SU-DHL-6 (cell line): ENCODE results near the gene TEX264.

Source experiments
- H2AFZ ChIP-seq: fragments of 200-600 bp; sonication (generic); 2 replicates; pipeline ENCODE4 v1.6.1; 2014; ENCODE audit warnings: low read depth, mild to moderate bottlenecking, moderate library complexity, mixed read lengths, antibody characterized with exemption, low read length; ENCODE audit not compliant: severe bottlenecking
- H3F3A ChIP-seq: fragments of 200-600 bp; shearing (Covaris generic); 2 replicates; pipeline ENCODE4 v1.6.0; 2016; ENCODE audit warnings: antibody characterized with exemption, mild to moderate bottlenecking; ENCODE audit not compliant: insufficient read depth
- H3K27ac ChIP-seq: fragments of 200-600 bp; sonication (generic); 2 replicates; pipeline ENCODE4 v1.5.1; 2016; ENCODE audit warnings: low read depth, mild to moderate bottlenecking, low read length, moderate library complexity, mixed read lengths
- H3K27me3 ChIP-seq: fragments of 200-600 bp; sonication (generic), shearing (Covaris generic); 2 replicates; pipeline ENCODE4 v1.6.0; 2014; ENCODE audit warnings: mild to moderate bottlenecking, low read length
- H3K36me3 ChIP-seq: fragments of 200-600 bp; sonication (generic); 2 replicates; pipeline ENCODE4 v1.6.1; 2014; ENCODE audit warnings: mild to moderate bottlenecking, low read length, mixed read lengths
- H3K4me2 ChIP-seq: fragments of 300-600, 200-600 bp; shearing (Covaris generic), sonication (generic); 2 replicates; pipeline ENCODE4 v1.6.0; 2014; ENCODE audit warnings: low read length, low read depth, mild to moderate bottlenecking; ENCODE audit not compliant: poor library complexity, severe bottlenecking
- H3K4me3 ChIP-seq: fragments of 200-600 bp; sonication (generic); 2 replicates; pipeline ENCODE4 v1.5.1; 2014; ENCODE audit warnings: antibody characterized with exemption, low read length, mild to moderate bottlenecking, mixed read lengths; ENCODE audit not compliant: insufficient read depth, poor library complexity, severe bottlenecking
- H3K79me2 ChIP-seq: fragments of 200-600 bp; sonication (generic); 2 replicates; pipeline ENCODE4 v1.6.1; 2014; ENCODE audit warnings: mild to moderate bottlenecking, low read length, moderate library complexity; ENCODE audit not compliant: insufficient read depth
- H3K9ac ChIP-seq: fragments of 200-600 bp; sonication (generic); 2 replicates; pipeline ENCODE4 v1.7.0; 2014; ENCODE audit warnings: mild to moderate bottlenecking, low read length
- H3K9me2 ChIP-seq: fragments of 200-600 bp; sonication (generic); replicated peaks from 2 replicates; pipeline ENCODE4 v1.6.1; 2014; ENCODE audit warnings: low read length; ENCODE audit not compliant: insufficient read depth
- H3K9me3 ChIP-seq: fragments of 200-600 bp; sonication (generic); 2 replicates; pipeline ENCODE4 v1.6.1; 2014; ENCODE audit warnings: low read length, mixed read lengths; ENCODE audit not compliant: insufficient read depth
- H4K20me1 ChIP-seq: fragments of 200-600 bp; sonication (generic); 2 replicates; pipeline ENCODE4 v1.6.1; 2014; ENCODE audit warnings: low read depth, mild to moderate bottlenecking, antibody characterized with exemption, low read length, moderate library complexity, mixed read lengths
- EZH2phosphoT487 ChIP-seq: fragments of 200-600 bp; sonication (generic), shearing (Covaris generic); conservative IDR thresholded peaks from 2 replicates; pipeline ENCODE4 v1.6.1; 2018; ENCODE audit warnings: mild to moderate bottlenecking, antibody characterized with exemption, low read length, moderate library complexity, mixed read lengths
- TF ChIP-seq, protein P1 (sequence below): fragments of 200-600 bp; sonication (generic); IDR thresholded peaks from one replicate; pipeline ENCODE4 v1.5.1; 2017; ENCODE audit warnings: antibody characterized with exemption, mild to moderate bottlenecking, low read length, moderate library complexity; ENCODE audit not compliant: insufficient read depth, poor library complexity, severe bottlenecking

The TEX264 gene

DNA sequence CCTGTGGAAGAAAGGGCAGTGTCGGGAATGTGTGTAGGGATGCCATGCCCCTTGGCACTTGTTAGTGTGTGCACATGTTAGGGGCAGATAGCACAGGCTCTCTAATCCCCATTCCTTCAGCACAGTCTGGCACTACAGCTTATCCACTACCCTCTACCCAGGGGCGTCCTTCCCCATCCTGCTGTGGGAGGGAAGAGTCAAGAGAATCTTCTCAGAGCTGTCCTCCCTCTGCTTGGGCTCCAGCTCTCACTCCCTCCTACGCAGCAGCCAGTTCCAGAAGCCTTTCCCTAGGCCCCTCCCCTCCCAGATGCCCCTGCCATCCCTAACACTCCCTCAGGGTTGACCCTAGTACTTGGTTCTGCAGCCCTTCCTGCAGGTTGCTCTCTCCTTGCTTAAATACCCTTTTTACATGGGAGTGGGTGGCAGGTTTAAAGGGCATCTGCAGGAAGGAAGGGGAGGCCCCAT is 35.0 kb downstream of the TEX264 start:
- Histone ChIP-seq H3K36me3 (no peaks in the 10 kb centered on the region), H4K20me1 (no peaks in the 10 kb centered on the region), H3K27me3 (no peaks in the 10 kb centered on the region), H3K4me2 (no peak overlapping the region), H3F3A (no peaks in the 10 kb centered on the region), H3K4me3 (no peak overlapping the region), H3K9me2 (no peaks in the 10 kb centered on the region), H3K9ac (no peak overlapping the region), H3K27ac (no peak overlapping the region), H3K9me3 (no peaks in the 10 kb centered on the region), H3K79me2 (no peaks in the 10 kb centered on the region), H2AFZ (no peak overlapping the region)
- TF ChIP-seq, protein P1, sequence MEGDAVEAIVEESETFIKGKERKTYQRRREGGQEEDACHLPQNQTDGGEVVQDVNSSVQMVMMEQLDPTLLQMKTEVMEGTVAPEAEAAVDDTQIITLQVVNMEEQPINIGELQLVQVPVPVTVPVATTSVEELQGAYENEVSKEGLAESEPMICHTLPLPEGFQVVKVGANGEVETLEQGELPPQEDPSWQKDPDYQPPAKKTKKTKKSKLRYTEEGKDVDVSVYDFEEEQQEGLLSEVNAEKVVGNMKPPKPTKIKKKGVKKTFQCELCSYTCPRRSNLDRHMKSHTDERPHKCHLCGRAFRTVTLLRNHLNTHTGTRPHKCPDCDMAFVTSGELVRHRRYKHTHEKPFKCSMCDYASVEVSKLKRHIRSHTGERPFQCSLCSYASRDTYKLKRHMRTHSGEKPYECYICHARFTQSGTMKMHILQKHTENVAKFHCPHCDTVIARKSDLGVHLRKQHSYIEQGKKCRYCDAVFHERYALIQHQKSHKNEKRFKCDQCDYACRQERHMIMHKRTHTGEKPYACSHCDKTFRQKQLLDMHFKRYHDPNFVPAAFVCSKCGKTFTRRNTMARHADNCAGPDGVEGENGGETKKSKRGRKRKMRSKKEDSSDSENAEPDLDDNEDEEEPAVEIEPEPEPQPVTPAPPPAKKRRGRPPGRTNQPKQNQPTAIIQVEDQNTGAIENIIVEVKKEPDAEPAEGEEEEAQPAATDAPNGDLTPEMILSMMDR, result no peak
- no peak for TF ChIP-seq EZH2phosphoT487

- H3F3A ChIP-seq, result no peaks in the 10 kb centered on the region
- no peaks in the 10 kb centered on the region for H3K36me3 ChIP-seq
- H3K27me3 ChIP-seq, result no peaks in the 10 kb centered on the region
- H3K9me2 ChIP-seq, result no peaks in the 10 kb centered on the region
- H3K9me3 ChIP-seq, result no peaks in the 10 kb centered on the region
- H3K79me2 ChIP-seq, result no peaks in the 10 kb centered on the region
- H3K27ac ChIP-seq, result no peak within 1 kb of the TSS
- no peaks in the 10 kb centered on the region for H4K20me1 ChIP-seq
- H3K9ac ChIP-seq, result no peak within 1 kb of the TSS
- TF ChIP-seq EZH2phosphoT487, result no peak
- TF ChIP-seq, protein P1, result no peak
- no peak within 1 kb of the TSS for H2AFZ ChIP-seq
- H3K4me2 ChIP-seq, result no peak within 1 kb of the TSS
- H3K4me3 ChIP-seq, result no peak within 1 kb of the TSS
Measured at GRCh38 chr3:51706788-51707731, 36.0 kb downstream of the TEX264 start, which contains the start of gene GRM2. Gene GRM2, plus strand, starts transcription at chr3:51707068. Its CDS starts 1,916 bp downstream, at chr3:51708984.

DNA sequence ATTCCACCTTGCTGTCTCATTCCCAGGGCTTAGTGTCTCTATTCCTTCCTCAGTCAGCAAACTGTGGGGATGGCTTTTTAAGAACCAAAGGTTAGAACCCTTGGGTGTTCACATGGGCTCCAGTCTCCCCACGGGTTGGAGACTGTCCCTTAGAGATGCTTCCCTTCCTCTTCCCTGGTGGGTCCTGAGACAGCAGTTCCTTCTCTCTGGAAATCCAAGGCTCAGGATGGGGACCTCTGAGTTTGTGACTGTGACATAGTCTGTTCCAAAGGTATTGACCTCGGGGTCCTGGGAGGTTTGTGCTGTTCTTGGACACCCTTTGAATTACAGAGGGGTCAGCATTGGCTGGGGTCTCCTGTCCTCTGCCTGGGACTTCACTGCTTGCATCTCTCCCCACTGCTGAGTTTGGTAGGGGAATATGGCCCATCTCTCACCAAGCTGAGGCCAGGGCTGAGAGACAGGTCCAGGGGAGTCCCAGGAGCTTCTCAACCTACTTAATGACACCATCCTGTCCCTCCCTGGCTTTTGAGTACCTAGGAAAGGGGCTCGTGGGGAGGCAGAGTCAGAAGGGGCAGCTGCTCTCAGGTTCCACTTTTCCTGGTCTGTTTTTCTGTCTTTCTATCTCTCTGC is 37.3 kb downstream of the TEX264 start:
- no peaks in the 10 kb centered on the region for H3K36me3 ChIP-seq
- no peak overlapping the region for H2AFZ ChIP-seq
- no peak overlapping the region for H3K27ac ChIP-seq
- no peaks in the 10 kb centered on the region for H3K9me3 ChIP-seq
- H4K20me1 ChIP-seq, result no peaks in the 10 kb centered on the region
- H3K9me2 ChIP-seq, result no peaks in the 10 kb centered on the region
- no peaks in the 10 kb centered on the region for H3K79me2 ChIP-seq
- no peak overlapping the region for H3K9ac ChIP-seq
- H3K27me3 ChIP-seq, result no peaks in the 10 kb centered on the region
- H3F3A ChIP-seq, result no peaks in the 10 kb centered on the region
- H3K4me3 ChIP-seq, result no peak overlapping the region
- no peak overlapping the region for H3K4me2 ChIP-seq
- no peak for TF ChIP-seq EZH2phosphoT487
- TF ChIP-seq, protein P1, result no peak
